AG10803 (cell line): ENCODE results near the gene CBX2.
A peak's percentile ranks its signal among the peaks of the same experiment; 100 is the strongest.

Experiments used
- DNase-seq: peaks from one replicate; pipeline ENCODE4 v3.0.0; 2010; ENCODE audit warnings: low read depth
- H3K4me3 ChIP-seq: 2 replicates; pipeline ENCODE4 v1.5.1; 2011; ENCODE audit warnings: mild to moderate bottlenecking, low read length, control low read depth
- CTCF ChIP-seq: conservative IDR thresholded peaks from 2 replicates; pipeline ENCODE4 v1.5.1; 2011; ENCODE audit warnings: mild to moderate bottlenecking, low read length, control low read depth, inconsistent platforms

CBX2 gene

GRCh38 chr17:79831265-79832217 is 53.6 kb downstream of the CBX2 start:
- TF ChIP-seq CTCF, result no peak
- DNase-seq, result no peak

GRCh38 chr17:79832218-79833109 is 54.5 kb downstream of the CBX2 start:
- no peak for DNase-seq
- H3K4me3 ChIP-seq, result no peak overlapping the region
- no peak for TF ChIP-seq CTCF

More at GRCh38 chr17:79831265-79832217, 53.6 kb downstream of the CBX2 start:
- H3K4me3 ChIP-seq, result no peak overlapping the region

DNA sequence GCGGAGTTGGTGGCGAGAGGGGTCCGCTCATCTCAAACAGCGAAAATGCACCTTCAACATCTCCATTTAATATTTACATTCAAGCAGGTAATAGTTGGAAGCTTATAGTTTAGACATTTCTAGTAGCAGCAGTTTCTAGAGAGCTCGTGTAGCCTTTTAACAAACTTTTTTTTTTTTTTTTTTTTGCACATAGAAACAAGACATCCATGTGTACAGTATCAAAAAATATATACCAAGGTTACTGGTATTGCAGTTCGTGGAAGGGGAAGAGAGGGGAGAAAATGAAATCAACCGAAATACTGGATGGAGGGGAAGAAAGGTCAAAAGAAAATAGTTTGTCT is 55.1 kb downstream of the CBX2 start:
- H3K4me3 ChIP-seq, result no peak overlapping the region
- DNase-seq, result no peak
- no peak for TF ChIP-seq CTCF

DNA sequence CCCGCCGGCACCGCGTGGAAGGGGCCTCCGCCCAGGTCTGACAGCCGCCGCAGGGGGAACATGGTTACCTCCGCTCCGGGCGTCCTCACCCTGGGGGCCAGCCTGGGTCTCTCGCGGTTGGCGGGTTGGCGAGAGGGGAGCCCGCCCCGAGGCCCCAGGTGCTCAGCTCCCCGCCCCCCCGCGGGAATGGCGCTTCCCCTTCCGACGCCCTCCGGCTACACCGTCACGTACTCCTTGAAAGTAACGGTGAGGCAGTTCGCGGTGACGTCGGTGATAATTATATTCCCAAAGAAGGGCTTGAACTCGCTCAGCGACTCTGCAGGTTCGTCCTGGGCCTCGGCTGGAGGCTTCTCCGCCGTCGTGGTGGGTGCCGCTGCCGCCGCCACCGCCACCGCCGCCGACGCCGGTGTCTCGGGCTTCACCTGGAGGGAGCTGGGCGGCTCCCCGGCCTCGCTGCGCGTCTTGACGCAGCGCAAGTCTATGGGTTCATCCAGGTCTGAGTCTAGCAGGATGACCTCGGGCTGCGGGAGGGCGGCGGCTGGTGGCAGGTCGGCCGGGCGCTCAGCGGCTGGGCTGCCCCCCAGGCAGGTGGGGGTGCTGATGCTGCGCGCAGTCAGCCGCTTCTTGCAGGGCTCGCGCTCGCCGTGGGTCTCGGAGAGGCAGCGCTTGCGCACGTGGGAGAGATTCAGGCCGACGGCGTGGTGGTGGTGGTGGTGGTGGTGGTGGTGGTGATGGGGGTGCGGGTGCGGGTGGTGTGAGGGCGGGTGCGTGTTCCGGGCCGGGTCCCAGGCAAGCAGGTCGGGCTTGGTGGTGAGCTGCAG is 56.0 kb downstream of the CBX2 start:
- H3K4me3 ChIP-seq, result no peak overlapping the region
- TF ChIP-seq CTCF, result no peak
- no peak for DNase-seq

DNA sequence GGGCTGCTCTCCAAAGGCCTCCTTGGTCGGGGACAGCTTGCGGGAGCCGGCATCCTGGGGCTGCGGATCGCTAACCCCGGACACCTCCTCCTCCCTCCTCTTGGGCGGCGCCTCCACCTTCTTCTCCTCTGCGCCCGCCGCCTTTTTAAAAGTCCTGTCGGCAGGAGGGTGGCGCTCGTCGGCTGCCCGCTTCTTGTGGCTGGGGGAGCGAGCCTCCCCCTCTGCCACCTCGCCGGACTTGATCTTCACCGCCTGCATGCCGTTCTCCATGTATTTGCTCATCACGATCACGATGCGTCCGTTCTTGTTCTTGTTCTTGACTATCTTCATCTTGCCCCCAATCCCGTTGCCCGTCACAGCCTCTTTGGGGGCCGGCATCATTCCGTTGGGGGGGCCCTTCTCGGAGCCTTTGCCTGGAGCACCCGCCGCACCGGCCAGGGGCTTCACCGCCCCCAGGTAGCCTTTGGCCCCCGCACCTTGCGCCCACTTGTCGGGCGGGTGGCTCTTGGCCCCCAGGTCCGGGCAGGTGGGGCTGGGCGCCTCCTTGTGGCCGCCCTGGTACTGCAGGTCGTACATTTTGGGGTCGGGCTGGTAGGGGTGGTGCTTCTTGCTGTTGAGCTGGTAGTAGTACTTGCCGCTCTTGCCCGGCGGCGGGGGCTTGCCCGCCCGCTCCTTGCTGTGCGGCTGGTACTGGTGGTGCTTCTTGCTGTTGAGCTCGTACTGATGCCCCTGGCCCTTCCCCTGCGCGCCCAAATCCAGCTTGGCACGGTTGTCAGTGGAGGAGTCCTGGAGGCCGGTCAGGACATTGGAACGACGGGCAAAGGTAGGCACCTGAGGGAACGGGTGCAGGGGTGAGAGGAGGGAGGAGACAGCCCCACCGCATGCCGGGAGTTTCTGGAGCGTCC is 56.9 kb downstream of the CBX2 start:
- DNase-seq, result no peak
- no peak overlapping the region for H3K4me3 ChIP-seq
- TF ChIP-seq CTCF, result peak; percentile 56

GRCh38 chr17:79835470-79835899 is 57.5 kb downstream of the CBX2 start:
- no peak overlapping the region for H3K4me3 ChIP-seq
- no peak for TF ChIP-seq CTCF
- no peak for DNase-seq
